Activated CD4-positive, alpha-beta T cell treated with anti-CD3 and anti-CD28 coated beads, Interleukin-2, amount 50 U/mL, for 1 hour (primary cell): Measurements from ENCODE around the gene CLCNKA.
A peak's percentile ranks its signal among the peaks of the same experiment; 100 is the strongest.
"Not testable (repeated sequence)": the region's sequence is repeated elsewhere in the genome, so short reads cannot be mapped to it uniquely, and the experiment has no call there.

Experiments used
- DNase-seq: peaks from one replicate; pipeline ENCODE4 v3.0.0-alpha.2; 2020

The CLCNKA gene

DNA sequence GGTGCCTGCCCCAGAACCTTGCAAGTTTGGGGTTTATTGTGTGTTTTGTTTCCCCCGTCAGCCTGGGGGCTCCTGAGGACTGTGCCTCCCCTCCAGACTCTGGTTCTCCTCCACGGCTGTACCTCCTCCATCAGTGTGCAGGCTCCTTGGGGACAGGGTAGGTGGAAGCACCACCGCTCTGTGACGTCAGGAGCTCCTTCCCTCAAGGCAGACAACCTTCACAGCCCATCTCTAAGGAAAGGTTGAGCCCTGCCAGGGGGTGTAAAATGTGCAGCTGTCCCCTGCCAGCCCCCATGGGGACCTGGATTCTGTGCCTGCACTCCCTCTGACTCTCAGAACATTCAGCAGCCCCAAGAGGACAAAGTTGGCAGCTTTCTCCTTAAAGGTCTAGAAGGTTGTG, 3.5 kb upstream of the CLCNKA start:
- DNase-seq = no peak

DNA sequence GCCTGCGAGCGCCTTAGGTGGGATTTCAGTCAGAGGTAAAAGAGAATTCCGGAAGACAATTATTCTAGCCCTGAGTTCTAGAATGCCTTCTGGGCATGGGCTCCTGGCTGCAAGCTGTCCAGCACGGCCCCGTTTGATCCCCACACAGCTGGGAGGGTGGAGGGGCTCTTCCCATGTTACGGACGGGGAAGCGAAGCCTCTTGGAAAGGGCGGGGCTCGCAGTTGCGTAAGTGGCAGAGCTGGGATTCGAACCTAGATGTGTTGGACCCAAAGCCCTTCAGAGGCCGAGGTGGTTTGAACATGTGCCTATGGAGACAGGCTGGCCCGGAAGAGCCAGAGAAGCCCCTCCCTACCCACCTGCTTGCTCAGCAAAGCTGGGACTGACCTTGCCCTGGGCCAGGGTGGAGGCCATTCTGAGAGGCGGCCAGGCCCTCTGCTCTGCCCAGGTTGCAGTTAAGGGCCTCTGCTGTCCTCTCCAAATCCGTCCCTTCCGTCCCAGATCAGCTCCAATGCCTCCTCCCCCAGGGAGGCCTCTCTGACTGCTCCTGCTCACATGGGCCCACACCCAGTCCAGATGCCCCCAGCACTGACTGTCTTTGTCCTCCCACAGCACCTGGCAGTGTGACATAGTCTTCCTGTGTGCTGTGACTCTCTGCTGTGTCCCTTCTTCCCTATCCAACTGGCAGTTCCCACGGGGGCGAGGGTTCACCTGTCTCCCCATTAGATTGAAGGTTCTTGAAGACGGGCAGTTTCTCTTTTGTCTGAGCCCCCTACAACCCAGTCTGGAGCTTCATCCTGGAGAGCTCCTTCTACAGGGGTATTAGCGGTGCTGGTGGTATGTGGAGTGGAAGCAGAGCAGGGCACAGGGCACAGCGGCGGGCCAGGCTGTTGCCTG, 2.8 kb upstream of the CLCNKA start:
- no peak for DNase-seq

DNA sequence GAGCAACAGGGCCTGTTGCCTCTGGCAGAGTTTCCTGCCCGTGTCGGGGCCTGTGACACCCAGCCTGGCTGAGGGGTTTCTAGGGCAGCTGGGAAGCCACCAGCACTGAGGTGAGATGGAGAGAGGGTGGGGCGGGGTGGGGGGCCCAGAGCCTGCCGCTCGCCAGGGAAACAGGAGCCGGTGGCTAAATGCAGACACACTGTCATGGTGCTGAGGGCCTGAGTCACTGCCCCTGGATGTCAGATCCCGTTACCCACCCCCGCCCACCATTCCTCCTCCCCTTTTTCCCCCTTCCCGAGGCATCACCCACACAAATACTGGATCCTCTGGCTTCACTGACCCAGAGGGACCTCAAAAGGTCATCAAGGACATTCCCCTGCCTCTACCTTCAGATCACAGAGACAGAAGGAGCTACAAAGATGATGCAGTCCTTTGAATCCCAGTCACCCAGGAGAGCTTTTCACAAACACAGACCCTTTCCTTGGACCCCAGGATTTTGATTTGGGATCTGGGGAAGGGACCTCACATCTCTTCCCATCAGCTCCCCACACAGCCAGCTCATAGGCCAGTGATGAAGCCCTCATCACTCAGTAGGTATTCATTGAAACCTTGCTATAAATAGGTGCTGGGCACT, 2.1 kb upstream of the CLCNKA start:
- DNase-seq = no peak

DNA sequence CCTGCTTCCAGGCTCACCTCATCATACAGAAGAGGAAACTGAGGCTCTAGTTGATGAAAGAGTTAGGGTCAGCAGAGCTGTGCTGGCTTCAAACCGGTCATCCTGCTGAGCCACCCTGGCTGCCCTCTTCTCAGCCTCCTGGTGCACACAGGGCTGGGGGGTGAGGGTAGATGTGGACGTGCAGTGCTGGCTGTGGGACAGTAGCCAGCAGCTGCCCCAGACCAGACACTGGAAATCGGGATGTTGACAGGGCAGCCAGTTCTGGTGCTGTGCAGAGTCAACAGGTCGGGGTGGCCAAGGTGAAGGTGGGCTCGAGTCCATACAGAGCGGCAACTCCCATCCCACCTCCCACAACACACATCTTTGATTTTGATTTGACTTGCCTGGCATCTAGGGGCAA, 1.5 kb upstream of the CLCNKA start:
- no peak for DNase-seq

DNA sequence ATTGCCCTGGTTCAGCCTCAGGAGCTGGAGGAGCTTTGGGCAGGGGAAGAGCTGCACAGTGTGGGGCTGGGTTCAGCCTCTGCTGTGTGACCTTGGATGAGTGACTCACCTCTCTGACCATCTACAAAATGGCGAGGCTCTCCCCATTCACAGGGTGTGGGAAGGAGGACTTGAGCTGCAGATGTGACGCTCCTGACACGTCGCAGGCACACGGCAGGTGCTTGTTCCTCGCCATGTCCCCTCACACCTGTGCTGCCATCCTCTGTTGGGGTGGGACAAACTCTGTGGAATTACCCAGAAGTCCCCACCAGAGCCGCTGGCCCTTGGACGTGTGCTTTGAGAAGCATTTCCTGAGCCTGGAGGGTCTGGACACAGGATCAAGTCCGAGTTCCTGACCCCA, 958 bp upstream of the CLCNKA start:
- not testable (repeated sequence) for DNase-seq

DNA sequence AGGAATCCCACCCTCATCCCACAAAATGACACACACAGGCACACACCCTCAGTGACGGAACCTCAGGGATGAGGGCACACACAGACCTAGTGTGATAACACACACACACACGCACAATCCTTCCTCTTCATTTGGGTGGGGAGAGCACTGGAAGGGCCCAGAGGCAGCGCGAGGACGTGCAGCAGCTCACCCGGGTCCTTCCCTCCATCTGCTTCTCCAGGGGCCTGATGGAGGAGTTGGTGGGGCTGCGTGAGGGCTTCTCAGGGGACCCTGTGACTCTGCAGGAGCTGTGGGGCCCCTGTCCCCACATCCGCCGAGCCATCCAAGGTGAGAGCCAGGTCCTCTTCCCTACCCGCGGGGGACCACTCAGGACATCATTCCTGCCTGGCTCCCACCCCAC, 557 bp downstream of the CLCNKA start:
- no peak for DNase-seq

DNA sequence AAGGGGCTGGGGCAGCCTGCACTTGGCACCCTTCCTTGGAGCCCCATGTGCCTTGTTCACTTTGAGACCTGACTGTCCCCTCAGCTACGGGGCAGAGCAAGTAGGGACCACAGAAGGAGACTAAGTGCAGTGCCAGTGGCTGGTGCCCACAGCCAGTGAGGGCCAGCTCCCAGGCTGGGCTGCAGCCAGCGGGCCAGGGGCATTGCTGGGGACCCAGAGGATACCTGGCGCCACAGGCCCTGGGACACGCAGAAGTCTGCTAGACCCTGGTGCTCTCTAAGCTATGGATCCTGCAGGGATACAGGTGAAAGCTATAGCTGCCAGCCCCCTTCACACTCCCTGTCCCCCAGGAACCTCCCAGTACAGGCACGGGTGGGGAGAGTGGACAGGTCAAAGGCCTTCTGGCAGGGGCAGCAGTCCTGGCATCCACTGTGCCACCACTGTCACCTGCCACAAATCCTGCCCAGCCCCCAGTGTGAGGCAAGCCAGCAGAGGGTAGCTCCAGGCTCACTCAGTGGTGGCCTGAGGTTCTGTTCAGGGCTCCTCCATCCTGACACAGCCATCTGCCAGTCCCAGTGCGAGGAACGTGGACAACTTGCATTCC, 1.3 kb downstream of the CLCNKA start:
- no peak for DNase-seq

DNA sequence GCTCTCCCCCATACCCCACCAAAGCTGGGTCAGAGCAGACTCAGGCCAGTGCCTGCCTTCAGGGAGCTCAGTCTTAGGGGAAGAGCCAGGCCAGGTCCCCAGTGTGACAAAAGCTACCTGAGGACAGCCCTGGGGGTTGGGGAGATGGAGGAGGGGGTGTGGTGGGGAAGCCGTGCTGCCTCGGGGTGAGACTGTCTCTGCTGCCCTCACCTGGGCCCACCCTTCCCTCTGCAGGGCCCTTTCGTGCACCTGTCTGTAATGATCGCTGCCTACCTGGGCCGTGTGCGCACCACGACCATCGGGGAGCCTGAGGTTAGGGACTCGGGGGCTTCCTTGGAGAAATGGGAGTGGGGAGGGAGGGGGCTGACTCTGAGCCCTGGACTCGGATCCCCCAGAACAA, 4.5 kb downstream of the CLCNKA start:
- not testable (repeated sequence) for DNase-seq

DNA sequence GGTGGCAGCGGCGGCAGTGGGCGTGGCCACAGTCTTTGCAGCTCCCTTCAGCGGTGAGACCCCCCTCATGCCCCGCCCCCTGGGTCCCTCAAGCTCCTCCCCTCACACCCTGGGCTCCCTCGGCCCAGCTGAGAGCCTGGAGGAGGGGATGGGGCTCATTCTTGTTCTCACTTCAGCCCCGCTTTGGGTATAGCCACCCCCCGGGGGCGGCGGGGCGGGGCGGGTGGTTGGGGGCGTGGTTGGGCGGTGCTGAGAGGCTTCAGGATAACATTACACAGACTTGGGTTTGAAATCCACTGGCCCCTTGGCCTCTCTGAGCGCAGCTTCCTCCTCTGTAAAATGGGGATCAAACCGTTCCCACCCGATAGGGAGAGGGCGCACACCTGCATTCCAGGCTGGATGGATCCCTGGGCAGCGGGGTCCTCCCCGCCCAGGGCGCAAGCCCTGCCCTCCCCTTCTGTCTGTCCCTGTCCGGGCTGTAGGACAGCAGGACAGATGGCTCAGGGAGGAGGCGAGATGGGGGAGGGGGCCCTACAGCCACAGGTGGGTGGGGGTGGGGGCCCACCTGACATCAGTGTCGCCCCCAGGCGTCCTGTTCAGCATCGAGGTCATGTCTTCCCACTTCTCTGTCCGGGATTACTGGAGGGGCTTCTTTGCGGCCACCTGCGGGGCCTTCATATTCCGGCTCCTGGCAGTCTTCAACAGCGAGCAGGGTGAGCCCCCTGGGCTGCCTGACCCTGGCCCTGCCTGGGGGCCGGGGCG, 5.1 kb downstream of the CLCNKA start:
- DNase-seq = peak; percentile 29

DNA sequence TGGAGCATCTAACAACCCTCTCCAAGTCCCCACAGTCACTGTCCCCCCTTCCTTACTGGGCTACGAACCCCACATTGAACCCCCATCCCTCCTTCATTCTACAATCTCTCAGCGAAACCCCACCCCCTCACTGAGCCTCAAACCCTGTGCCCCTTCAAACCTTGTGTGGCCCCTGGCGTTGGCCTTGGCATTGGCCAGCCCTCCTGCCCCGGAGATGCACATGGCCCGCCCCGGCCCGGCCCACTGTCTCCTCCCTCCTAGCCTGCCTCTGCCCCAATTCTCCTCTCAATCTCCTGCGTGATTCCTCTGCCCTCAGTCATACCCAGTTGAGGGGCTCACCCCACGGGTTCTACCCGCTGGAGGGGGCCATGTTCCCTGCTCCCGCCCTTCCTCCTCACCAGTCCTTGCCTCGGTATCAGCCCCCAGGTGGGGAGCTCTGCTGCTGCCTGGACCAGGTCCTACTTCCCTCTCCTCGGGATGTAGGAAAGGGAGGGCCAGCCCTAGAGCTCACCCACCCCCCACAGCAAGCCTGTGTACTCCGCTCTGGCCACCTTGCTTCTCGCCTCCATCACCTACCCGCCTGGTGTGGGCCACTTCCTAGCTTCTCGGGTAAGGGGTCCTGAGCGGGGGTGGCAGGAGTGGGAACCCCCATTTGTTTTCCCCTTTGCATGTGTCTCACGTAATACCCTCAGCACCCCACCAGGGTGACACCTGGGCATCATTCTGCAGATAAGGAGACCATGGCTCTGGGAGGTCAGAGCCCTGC, 6.6 kb downstream of the CLCNKA start:
- no peak for DNase-seq

DNA sequence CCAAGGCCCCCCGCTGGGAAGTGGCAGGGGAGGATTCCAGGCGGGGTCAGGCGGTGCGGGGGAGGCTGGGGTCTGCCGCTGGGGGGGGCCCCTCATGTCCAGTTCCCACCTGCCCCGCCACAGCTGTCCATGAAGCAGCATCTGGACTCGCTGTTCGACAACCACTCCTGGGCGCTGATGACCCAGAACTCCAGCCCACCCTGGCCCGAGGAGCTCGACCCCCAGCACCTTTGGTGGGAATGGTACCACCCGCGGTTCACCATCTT, 7.1 kb downstream of the CLCNKA start:
- DNase-seq = not testable (repeated sequence)

DNA sequence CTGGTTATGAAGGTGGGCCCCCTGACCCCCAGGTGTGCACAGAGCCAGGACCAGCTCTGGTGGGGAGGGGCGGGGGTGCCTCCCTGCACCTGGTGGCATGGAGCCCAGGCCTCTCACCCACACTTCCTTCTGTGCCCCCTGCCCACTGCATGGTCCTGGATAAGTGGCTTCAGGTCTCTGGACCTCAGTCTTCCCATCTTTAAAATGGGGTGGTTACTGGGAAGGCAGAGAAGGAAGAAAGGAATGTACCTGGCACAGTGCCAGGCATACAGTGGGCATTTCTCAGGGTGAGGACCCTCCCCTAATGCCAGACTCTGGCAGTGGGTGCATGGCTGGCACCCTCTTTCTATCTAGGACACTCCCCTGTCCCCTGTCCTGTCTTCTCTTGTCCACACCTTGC, 7.5 kb downstream of the CLCNKA start:
- DNase-seq = no peak

DNA sequence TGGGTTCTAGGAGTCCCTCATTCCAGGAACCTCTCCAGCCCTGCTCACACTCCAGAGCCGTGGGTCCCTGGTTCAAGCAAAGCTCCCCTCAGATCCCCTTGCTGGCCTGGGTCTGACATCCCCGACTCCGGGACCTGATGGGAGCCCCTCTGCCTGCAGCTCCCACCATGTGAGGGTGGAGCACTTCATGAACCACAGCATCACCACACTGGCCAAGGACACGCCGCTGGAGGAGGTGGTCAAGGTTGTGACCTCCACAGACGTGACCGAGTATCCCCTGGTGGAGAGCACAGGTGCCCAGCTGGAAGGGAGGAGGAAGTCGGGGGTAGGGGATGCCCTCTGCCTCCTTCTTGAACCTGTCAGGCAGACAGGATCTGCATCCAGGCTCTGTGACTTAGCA, 9.7 kb downstream of the CLCNKA start:
- DNase-seq = no peak

DNA sequence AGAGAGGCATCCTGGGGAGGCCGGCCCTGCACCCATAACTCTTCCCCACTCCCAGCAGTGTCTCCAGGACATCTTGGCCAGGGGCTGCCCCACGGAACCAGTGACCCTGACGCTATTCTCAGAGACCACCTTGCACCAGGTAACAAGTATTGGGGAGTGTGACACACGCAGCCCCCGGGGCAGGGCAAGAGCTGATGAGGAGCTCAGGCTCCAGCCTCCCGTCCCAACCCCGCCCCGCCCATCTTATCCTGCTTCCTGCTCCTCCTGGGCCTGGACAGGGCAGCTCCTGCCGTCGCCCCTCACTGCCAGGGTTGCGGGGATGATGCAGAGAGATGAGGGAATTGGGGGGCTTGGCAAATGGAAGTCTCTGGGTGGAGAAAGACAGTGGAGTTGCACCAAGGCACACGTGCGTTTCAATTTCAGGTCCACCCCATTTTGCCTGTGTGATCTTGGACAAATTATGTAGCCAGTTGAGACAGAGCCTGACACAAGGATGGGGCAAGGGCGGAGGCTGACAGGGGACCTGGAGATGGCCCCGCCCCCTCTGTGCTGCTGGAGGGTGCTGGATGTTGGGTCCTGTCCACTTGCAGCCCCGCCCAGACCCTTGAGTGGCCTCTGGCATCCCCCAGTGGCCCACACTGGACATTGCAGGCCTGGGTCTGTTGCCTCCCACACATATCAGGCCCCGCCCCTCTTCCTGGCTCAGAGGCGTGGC, 10.7 kb downstream of the CLCNKA start:
- DNase-seq = peak; percentile 30

DNA sequence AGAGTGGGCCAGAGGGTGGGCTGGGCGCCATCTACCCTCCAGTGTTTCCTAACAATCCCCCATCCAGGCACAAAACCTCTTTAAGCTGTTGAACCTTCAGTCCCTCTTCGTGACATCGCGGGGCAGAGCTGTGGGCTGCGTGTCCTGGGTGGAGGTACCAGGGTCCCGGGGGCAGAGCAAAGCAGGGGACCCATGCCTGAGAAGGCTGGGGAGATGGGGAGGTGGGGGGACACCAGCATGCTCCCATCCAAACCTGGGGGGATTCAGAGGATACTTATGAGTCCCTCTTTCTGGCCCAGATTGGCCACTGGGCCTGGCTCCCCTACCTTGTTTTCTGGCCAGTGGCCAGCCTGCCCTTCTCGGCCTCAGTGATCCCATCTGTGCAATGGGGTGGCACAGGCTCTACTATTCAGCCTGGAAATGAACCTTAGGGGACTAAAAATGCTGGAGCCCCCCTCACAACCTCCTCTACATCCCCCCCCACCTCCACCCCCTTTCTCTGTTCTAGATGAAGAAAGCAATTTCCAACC, 11.3 kb downstream of the CLCNKA start:
- not testable (repeated sequence) for DNase-seq

DNA sequence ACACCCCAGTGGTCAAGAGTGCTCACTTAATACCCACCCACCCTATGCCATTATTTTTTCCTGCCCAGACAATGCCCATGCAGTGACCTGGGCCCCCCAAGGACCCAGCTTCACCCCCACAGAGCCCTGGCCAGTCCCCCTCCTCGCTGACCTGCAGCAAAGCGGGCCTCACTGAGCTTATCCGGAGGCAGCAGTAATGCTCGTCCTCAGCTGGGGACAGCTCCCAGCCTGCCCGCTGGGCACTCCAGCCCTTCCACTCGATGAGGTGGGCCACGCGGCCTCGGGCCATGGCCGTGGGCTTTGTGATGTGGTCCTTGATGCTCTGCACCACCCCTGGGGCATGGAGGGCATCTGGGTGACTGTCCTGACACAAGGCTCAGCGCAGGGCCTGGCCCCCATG, 14.6 kb downstream of the CLCNKA start:
- not testable (repeated sequence) for DNase-seq

DNA sequence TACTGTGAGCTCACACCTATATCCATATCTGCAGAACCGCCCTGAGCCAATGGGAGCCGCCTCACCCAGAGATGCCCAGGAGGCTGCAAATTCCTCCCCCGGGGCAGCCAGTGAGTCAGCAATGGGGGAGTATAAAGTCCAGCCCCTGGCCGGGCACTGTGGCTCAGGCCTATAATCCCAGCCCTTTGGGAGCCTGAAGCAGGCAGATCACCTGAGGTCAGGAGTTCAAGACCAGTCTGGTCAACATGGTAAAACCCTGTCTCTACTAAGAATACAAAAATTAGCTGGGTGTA, 16.7 kb downstream of the CLCNKA start:
- DNase-seq = no peak

DNA sequence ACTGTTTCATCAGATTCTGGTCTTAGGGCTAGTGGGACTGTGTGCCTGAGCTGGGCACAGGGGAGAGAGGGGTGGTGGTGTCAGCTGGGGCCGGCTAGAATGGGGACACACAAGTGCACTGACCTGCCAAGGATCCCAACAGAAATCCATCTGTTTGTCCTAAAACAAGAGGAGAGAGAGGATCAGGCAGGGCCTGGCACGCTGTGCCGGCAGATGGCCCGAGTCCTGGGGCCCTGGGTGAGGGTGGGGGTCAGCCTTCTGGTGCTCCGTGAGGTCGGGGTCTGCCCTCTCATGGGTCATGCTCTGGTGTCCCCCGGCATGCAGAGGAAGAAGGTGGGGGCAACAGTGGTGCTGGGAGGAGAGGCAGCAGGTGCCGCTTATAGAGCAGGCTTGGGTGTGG, 18.0 kb downstream of the CLCNKA start:
- DNase-seq = not testable (repeated sequence)

DNA sequence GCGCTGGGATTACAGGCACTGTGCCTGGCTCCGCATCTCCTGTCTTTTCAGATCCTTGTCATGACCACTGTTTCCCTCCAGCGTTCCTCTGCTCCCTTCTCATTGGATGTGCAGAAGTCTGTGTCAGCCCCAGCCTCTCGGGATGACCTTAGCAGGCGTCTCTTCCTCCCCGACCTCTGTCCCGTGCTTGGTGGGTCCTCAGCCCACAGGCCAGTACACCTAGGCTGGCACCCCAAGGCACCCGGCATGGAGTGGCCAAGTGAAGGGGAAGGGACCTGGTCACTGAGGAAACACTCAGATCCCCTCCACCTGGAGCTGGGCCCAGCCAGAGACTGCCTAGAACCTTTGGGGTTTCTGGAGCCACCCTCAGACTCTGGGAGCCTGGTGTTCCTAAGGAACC, 19.4 kb downstream of the CLCNKA start:
- no peak for DNase-seq

DNA sequence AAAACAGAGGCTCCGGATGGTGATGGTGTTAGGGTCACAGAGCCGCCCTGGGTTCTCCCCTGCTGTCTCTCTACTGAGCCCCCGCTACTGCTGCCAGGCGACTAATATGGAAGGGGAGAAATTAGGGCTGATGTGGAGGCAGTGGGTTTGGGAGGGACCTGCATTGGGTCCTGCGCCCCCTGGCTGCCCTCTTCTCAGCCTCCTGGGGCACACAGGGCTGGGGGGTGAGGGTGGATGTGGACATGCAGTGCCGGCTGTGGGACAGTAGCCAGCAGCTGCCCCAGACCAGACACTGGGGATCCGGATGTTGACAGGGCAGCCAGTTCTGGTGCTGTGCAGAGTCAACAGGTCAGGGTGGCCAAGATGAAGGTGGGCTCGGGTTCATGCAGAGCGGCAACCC, 20.3 kb downstream of the CLCNKA start:
- DNase-seq = no peak

DNA sequence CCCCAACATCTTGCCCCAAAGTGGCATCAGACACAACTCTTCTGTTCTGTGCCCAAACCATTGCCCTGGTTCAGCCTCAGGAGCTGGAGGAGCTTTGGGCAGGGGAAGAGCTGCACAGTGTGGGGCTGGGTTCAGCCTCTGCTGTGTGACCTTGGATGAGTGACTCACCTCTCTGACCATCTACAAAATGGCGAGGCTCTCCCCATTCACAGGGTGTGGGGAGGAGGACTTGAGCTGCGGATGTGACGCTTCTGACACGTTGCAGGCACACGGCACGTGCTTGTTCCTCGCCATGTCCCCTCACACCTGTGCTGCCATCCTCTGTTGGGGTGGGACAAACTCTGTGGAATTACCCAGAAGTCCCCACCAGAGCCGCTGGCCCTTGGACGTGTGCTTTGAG, 20.8 kb downstream of the CLCNKA start:
- DNase-seq = not testable (repeated sequence)

DNA sequence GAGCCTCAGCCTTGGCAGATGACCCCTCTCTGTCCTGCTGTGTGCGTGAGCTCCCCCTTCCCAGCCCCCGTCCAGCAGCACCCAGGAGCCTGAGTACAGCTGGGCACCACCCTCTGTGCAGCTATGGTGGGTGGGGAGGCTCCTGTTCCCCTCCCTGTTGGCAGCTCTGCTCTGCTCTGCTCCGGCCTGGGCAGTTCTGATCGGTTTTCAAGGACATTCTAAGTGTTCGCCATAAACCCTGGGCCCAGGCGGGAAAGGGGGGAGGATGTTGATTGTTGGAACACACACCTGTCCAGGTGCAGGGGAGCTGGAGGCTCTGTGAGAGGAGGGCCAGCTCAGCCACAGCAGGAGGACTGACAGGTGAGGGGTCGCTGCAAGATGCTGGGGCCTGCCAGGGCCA, 21.7 kb downstream of the CLCNKA start, which contains the start of gene CLCNKB:
Gene CLCNKB, plus strand, starts transcription at position 262 of the 400 bp plus-strand sequence. CDS start 711 bp downstream, outside the sequence.
- no peak for DNase-seq
